Psoas muscle (tissue), 8 donors: ENCODE results near the gene PTPRK. TPM values are rescaled to one million over a fixed set of nuclear protein-coding genes. Genes with fewer than 3 reads are reported as not detected.

Experiments used
- ATAC-seq, 4 donors: fragments of 200-7000 bp; cut with Tn5 transposase; one replicate each; pipeline ENCODE4 v1.9.1; 2020; ENCODE audit warnings: moderate library complexity in 3 of 4, mild to moderate bottlenecking in 2 of 4
- DNase-seq, 2 donors: peaks; one replicate each; pipeline ENCODE4 v3.0.0-alpha.2; 2020
- H3K27ac ChIP-seq: fragments of 200-600 bp; one replicate; pipeline ENCODE4 v1.8.0; 2022
- H3K27me3 ChIP-seq, 3 donors: fragments of 200-600 bp in 1 of 3; one replicate each; pipeline versions ENCODE4 v1.6.1 to v1.8.0; 2013 to 2022; ENCODE audit warnings: low read length in 2 of 3, mild to moderate bottlenecking in 2 of 3, moderate library complexity in 1 of 3; ENCODE audit not compliant: insufficient read depth in 3 of 3
- H3K36me3 ChIP-seq, 2 donors: fragments of 200-600 bp in 1 of 2; one replicate each; pipeline versions ENCODE4 v1.6.1 to v1.8.0; 2013 to 2022; ENCODE audit warnings: low read depth in 1 of 2, mild to moderate bottlenecking in 1 of 2, moderate library complexity in 1 of 2; ENCODE audit not compliant: insufficient read depth in 1 of 2
- H3K4me1 ChIP-seq: fragments of 200-600 bp; one replicate; pipeline ENCODE4 v1.8.0; 2022
- H3K4me3 ChIP-seq: fragments of 200-600 bp; one replicate; pipeline ENCODE4 v1.8.0; 2022; ENCODE audit warnings: mild to moderate bottlenecking
- H3K9me3 ChIP-seq: fragments of 200-600 bp; one replicate; pipeline ENCODE4 v1.8.0; 2022
- WGBS, 3 donors: extraction: QIAGEN DNeasy Blood & Tissue Kit; methylation state at CpG; one replicate each; pipeline versions ENCODE4 v1.1.6 to v1.1.7; 2013; 5-methylcytosine and 5-hydroxymethylcytosine counted together
- intact Hi-C, 2 donors: fragments of 100-400 bp; cut with DNase I; formaldehyde crosslinking; loops; one replicate each; pipeline versions ENCODE4 v1.11.0 to v1.14.2; 2022
- polyA plus RNA-seq, 3 donors: library from polyadenylated mRNA; stranded (reverse); fragments of 200-250 nt; gene quantifications; one replicate each; pipeline ENCODE4 v1.2.3, GENCODE V29; 2013
- total RNA-seq, 4 donors: library from RNA; stranded (reverse); fragmentation: NEBNext Ultra II Directional in 2 of 4; extraction: Animal tissue kit (Norgen Biotek cat#: 25700) in 2 of 4; gene quantifications; one replicate each; pipeline versions ENCODE4 v1.2.1 to v1.2.4, GENCODE V29; 2021 to 2023
- TF ChIP-seq, protein P1 (sequence below): fragments of 200-600 bp; IDR thresholded peaks from one replicate; pipeline ENCODE4 v1.8.0; 2022; ENCODE audit warnings: antibody characterized with exemption
- donor health status: healthy with polysubstance abuse.
- donor health status: DM: no; HTN: no; CAD: no; lungs with moderate emphysema.
- donor health status: Bipolar disorder and iron deficiency.
- donor health status: healthy.
- donor health status: DM: yes; HTN: yes; CAD: no.
- donor health status: DM: no; HTN: no; CAD: no.
- donor health status: DM: no; HTN: no; CAD: no.
- donor health status: DM: yes; HTN: yes; CAD: no.

PTPRK gene
- total and polyA plus RNA-seq, 7 donors: 3.2 to 10.6 (median 9.1) TPM

DNA sequence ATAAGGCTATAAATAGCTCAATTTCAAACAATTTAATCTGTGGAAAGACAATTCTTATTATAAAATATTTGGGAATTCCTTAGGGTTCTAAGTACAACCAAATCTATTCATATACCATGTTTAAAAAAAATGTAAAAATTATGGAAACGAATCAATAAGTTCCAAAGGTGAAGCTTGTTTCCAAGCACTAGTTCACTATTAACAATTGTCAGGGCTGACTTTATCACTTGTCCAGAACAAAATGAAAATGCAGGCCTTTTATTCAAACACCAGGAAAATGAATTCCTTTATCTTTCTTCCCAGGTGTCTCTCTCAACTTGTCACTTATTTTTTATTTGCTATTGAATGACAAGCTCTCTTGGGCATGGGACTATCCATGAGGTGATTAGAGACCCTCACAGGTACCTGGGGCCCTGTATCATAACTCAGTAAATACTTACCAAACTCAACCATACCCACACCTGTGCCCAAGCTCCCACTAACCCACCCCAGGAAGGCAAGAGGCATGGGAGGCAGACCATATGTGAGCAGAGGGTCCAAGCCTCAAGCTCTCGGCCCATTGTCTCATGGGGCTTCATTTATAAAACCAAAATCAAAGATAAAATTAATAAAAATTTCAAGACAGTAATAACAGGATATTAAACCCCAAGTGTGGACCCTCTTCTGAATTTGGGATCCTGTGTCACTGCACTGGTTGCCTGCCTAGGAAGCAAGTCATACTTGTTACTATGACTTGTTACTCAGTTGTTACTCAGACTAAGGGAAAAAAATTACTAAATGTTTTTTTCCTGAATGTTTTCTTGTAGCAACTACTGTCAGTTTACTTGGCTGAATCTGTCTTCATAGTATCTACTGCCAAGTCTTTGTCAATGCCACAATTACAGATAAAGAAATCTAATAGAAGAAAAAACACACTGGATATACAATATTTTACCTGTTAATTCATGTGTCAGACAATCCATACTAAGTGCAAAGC is 54.7 kb downstream of the PTPRK start:
- intact Hi-C loops: no loop called here
- Histone ChIP-seq H3K9me3 (no peaks in the 10 kb centered on the region), H3K4me3 (no peak overlapping the region), H3K27me3 (no peaks in the 10 kb centered on the region), H3K4me1 (no peaks in the 10 kb centered on the region), H3K27ac (no peak overlapping the region), H3K36me3 (no peaks in the 10 kb centered on the region)
- TF ChIP-seq, protein P1, sequence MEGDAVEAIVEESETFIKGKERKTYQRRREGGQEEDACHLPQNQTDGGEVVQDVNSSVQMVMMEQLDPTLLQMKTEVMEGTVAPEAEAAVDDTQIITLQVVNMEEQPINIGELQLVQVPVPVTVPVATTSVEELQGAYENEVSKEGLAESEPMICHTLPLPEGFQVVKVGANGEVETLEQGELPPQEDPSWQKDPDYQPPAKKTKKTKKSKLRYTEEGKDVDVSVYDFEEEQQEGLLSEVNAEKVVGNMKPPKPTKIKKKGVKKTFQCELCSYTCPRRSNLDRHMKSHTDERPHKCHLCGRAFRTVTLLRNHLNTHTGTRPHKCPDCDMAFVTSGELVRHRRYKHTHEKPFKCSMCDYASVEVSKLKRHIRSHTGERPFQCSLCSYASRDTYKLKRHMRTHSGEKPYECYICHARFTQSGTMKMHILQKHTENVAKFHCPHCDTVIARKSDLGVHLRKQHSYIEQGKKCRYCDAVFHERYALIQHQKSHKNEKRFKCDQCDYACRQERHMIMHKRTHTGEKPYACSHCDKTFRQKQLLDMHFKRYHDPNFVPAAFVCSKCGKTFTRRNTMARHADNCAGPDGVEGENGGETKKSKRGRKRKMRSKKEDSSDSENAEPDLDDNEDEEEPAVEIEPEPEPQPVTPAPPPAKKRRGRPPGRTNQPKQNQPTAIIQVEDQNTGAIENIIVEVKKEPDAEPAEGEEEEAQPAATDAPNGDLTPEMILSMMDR: no peak
- 88 to 94% (median 90%) methylated on average over 2 of the region's 2 CpGs for WGBS, 3 donors
- DNase-seq (no peak), ATAC-seq (no peak)

DNA sequence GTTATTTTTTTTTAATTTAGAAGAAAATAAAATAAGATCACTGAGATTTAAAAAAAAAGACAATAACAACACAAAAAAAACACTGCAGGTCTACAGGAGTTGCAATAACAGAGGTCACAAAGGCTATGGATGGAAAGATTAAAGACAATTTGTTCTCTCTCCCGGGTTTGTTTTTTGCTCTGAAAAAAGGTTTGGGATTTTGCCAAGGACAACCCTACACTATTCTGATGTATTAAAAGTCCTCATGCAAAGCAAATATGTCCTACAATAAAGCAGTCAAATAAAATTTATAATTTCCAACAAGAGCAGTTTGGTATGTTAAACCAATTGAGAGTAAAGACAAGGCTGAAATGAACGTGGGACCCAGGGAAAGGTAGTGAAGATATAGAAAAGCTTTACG is 55.6 kb downstream of the PTPRK start:
- no peaks in the 10 kb centered on the region for H3K27me3 ChIP-seq
- no peak overlapping the region for H3K27ac ChIP-seq
- H3K4me3 ChIP-seq: no peak overlapping the region
- intact Hi-C loops: no loop called here
- H3K4me1 ChIP-seq: no peaks in the 10 kb centered on the region
- no peaks in the 10 kb centered on the region for H3K36me3 ChIP-seq
- 56 to 64% (median 58%) methylated on average over 3 of the region's 3 CpGs for WGBS, 3 donors
- TF ChIP-seq, protein P1: no peak
- no peaks in the 10 kb centered on the region for H3K9me3 ChIP-seq
- ATAC-seq (no peak), DNase-seq (no peak)

DNA sequence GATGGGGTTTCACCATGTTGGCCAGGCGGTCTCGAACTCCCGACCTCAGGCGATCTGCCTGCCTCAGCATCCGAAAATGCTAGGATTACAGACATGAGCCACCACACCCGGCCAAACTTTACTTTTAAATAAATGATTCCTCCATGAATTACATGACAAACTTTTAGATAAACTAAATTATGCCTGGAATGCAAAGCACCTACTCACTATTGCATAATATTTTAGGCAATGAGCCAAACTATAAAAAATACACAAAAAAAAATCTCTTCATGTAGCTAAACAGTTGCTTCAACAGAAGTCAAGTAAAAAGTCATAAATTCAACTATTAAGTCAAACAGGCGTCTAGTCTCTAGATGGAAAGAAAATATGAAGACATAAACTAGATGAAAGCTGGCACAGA is 56.5 kb downstream of the PTPRK start:
- Histone ChIP-seq H3K27ac (no peak overlapping the region), H3K9me3 (no peaks in the 10 kb centered on the region), H3K36me3 (no peaks in the 10 kb centered on the region), H3K27me3 (no peaks in the 10 kb centered on the region), H3K4me1 (no peaks in the 10 kb centered on the region), H3K4me3 (no peak overlapping the region)
- intact Hi-C loops: no loop called here
- no peak for ATAC-seq
- TF ChIP-seq, protein P1: no peak
- 87 to 93% (median 88%) methylated on average over 7 of the region's 7 CpGs for WGBS, 3 donors
- DNase-seq: no peak

DNA sequence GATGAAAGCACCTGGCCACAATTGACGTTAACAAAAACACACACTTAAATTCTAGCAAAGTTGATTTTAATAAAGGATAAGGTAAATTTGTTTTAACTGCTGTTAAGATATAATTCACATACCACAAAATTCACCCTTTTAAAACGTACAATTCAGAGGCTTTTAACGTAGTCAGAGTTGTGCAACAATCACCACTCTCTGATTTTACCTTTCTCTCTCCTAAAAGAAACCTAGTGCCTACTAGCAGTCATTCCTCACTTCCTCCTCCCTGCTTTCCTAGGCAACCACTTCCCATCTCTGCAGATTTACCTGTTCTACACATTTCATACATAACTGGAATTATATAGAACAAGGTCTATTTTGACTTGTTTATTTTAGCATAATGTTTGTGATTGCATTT is 58.9 kb downstream of the PTPRK start:
- no peak overlapping the region for H3K27ac ChIP-seq
- intact Hi-C loops: no loop called here
- no peaks in the 10 kb centered on the region for H3K27me3 ChIP-seq
- WGBS, 3 donors: 84 to 91% (median 88%) methylated on average over 3 of the region's 3 CpGs
- no peak for DNase-seq
- TF ChIP-seq, protein P1: no peak
- no peaks in the 10 kb centered on the region for H3K4me1 ChIP-seq
- no peak for ATAC-seq
- H3K9me3 ChIP-seq: no peaks in the 10 kb centered on the region
- H3K4me3 ChIP-seq: no peak overlapping the region
- H3K36me3 ChIP-seq: no peaks in the 10 kb centered on the region
